ENCODE results near the gene RNF225.

RNF225 gene

GRCh38 chr19:58395220-58395978 is at the start of gene RNF225:
TSS of gene RNF225 (plus strand) at chr19:58395656. CDS start at chr19:58396090, 434 bp downstream.
- no peak for TF ChIP-seq CTCF (IDR thresholded peaks at IDR 0.05)

- no peak for TF ChIP-seq CTCF (IDR thresholded peaks at IDR 0.05)
These were observed 48.2 kb upstream of the RNF225 start for GRCh38 chr19:58346961-58347929.

- no peak for TF ChIP-seq CTCF (IDR thresholded peaks at IDR 0.05)
These were observed 45.9 kb upstream of the RNF225 start for GRCh38 chr19:58349590-58349989.

GRCh38 chr19:58350001-58350861 is 45.2 kb upstream of the RNF225 start:
- no peak for TF ChIP-seq CTCF (IDR thresholded peaks at IDR 0.05)

- no peak for TF ChIP-seq CTCF (IDR thresholded peaks at IDR 0.05)
These were observed 44.4 kb upstream of the RNF225 start for GRCh38 chr19:58350871-58351557.

GRCh38 chr19:58351558-58351878 is 43.9 kb upstream of the RNF225 start:
- no peak for TF ChIP-seq CTCF (IDR thresholded peaks at IDR 0.05)

All from LNCAP (cell line).